K562 (cell line): Measurements from ENCODE around the gene ENOSF1. TPM values are rescaled to one million over a fixed set of nuclear protein-coding genes. Genes with fewer than 3 reads are reported as not detected.
A peak's percentile ranks its signal among the peaks of the same experiment; 100 is the strongest.

Source experiments
- BACH1 ChIP-seq: fragments of 200-800 bp; sonication (Bioruptor generic); IDR thresholded peaks from 2 replicates; pipeline ENCODE4 v1.6.1; 2016; ENCODE audit warnings: missing genetic modification characterization, missing compliant biosample characterization
- CEBPB ChIP-seq: fragments of 450-650 bp; IDR thresholded peaks from 2 replicates; pipeline ENCODE4 v1.6.1; 2016; ENCODE audit warnings: missing genetic modification characterization, missing compliant biosample characterization
- FUS ChIP-seq: fragments of 200-400 bp; formaldehyde crosslinking; optimal IDR thresholded peaks from 2 replicates; pipeline ENCODE3; 2017; ENCODE audit warnings: low read depth, low read length
- LARP7 ChIP-seq: fragments of 450-650 bp; IDR thresholded peaks from 2 replicates; pipeline ENCODE4 v1.6.1; 2016
- ZBTB1 ChIP-seq: sonication (generic); formaldehyde crosslinking; IDR thresholded peaks from 2 replicates; pipeline ENCODE4 v1.8.1; 2023; ENCODE audit warnings: missing genetic modification reagents, low read depth, mild to moderate bottlenecking, borderline replicate concordance
- ZBTB34 ChIP-seq: fragments of 250-450 bp; sonication (Bioruptor Pico); IDR thresholded peaks from 2 replicates; pipeline ENCODE4 v1.8.0; 2021; ENCODE audit warnings: mild to moderate bottlenecking, moderate library complexity
- ZNF592 ChIP-seq: fragments of 450-650 bp; IDR thresholded peaks from 2 replicates; pipeline ENCODE4 v1.6.1; 2017; ENCODE audit warnings: antibody characterized with exemption, mild to moderate bottlenecking
- polyA plus RNA-seq, 8 experiments: library from polyadenylated mRNA; depleted of rRNA in 4 of 8; stranded (reverse) in 5 of 8; unstranded in 3 of 8; fragments of >200 nt; fragmentation: Nextera tagmentation in 2 of 8; fragmentation: Illumina TruSeq in 1 of 8; extraction: Ambion mirVana in 2 of 8; extraction: Trizol in 1 of 8; gene quantifications; 2 replicates each; pipeline versions ENCODE4 v1.2.1 to v1.2.3, GENCODE V29; 2011 to 2014; ENCODE audit warnings: inconsistent platforms in 1 of 8, missing spikeins in 1 of 8
- total RNA-seq, 7 experiments: library from RNA; depleted of rRNA in 6 of 7; stranded (reverse); fragments of >200 nt in 6 of 7; fragmentation: Illumina TruSeq in 2 of 7; extraction: Trizol in 2 of 7; gene quantifications; 2 replicates each; pipeline versions ENCODE4 v1.2.1 to v1.2.3, GENCODE V29; 2011 to 2021; ENCODE audit warnings: low replicate concordance in 1 of 7
- TF ChIP-seq, protein P1 (sequence below): fragments of 450-650 bp; IDR thresholded peaks from 2 replicates; pipeline ENCODE4 v1.6.1; 2016; ENCODE audit warnings: antibody characterized with exemption
- TF ChIP-seq, protein P2 (sequence below): fragments of 450-650 bp; formaldehyde crosslinking; IDR thresholded peaks from 2 replicates; pipeline ENCODE4 v1.4.0; 2022; ENCODE audit warnings: missing genetic modification characterization

Gene ENOSF1
- total and polyA plus RNA-seq, 9 of the 15 experiments (the other 6 are each of a cell fraction or from before 2014, with no cell fraction given), result 15.5 to 66.4 (median 46.5) TPM

DNA sequence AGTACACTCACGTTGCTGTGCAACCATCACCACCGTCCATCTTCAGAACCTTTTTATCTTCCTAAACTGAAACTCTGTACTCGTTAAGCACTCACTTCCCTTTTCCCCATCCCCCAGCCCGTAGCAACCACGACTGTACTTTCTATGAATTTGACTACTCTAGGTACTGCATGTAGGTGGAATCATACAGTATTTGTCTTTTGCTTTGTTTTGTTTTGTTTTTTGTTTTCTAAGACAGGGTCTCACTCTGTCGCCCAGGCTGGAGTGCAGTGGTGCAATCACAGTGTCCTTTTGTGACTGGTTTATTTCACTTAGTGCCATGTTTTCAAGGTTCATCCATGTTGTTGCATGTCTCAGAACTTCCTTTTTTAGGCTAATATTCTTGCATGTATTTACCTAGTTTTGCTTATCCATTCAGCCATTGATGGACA is 62.0 kb downstream of the ENOSF1 start (continued):
- TF ChIP-seq, protein P1, sequence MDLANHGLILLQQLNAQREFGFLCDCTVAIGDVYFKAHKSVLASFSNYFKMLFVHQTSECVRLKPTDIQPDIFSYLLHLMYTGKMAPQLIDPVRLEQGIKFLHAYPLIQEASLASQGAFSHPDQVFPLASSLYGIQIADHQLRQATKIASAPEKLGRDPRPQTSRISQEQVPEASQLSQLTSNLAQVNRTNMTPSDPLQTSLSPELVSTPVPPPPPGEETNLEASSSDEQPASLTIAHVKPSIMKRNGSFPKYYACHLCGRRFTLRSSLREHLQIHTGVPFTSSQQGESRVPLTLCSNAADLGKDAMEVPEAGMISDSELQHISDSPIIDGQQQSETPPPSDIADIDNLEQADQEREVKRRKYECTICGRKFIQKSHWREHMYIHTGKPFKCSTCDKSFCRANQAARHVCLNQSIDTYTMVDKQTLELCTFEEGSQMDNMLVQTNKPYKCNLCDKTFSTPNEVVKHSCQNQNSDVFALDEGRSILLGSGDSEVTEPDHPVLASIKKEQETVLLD, result peak; percentile 60; the same call in 1 of the 2 replicates
- no peak for TF ChIP-seq ZBTB34 (CRISPR knock-in tag)
- 0 out of 2 replicates have a peak, but pooled peaks have one; percentile 33 for TF ChIP-seq ZBTB1
- TF ChIP-seq, protein P2, sequence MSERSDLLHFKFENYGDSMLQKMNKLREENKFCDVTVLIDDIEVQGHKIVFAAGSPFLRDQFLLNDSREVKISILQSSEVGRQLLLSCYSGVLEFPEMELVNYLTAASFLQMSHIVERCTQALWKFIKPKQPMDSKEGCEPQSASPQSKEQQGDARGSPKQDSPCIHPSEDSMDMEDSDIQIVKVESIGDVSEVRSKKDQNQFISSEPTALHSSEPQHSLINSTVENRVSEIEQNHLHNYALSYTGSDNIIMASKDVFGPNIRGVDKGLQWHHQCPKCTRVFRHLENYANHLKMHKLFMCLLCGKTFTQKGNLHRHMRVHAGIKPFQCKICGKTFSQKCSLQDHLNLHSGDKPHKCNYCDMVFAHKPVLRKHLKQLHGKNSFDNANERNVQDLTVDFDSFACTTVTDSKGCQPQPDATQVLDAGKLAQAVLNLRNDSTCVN (CRISPR knock-in tag), result peak; percentile 92; the same call in 1 of the 2 replicates
- no peak for TF ChIP-seq FUS
- no peak for TF ChIP-seq BACH1
- 0 out of 2 replicates have a peak, but pooled peaks have one; percentile 32 for TF ChIP-seq ZNF592
- TF ChIP-seq LARP7, result peak; percentile 82; the same call in 1 of the 2 replicates
- TF ChIP-seq CEBPB (tag), result peak; percentile 58; the same call in 1 of the 2 replicates
